ENCODE data around the gene FST.

The FST gene

GRCh38 chr5:53446908-53447307 is 33.5 kb upstream of the FST start:
- H3K27ac ChIP-seq (ENCODE audit: insufficient read depth, low read depth, low read length, poor library complexity, severe bottlenecking), result no peak overlapping the region
- WGBS, 2 experiments, result 88 to 93% methylated on average over 2 of the region's 2 CpGs
- H3K27me3 ChIP-seq (ENCODE audit: control insufficient read depth, insufficient read depth, low read length, poor library complexity, severe bottlenecking), result no peaks in the 10 kb centered on the region
- no peaks in the 10 kb centered on the region for H3K36me3 ChIP-seq (ENCODE audit: control insufficient read depth, insufficient read depth, low read length)
- no peaks in the 10 kb centered on the region for H3K4me1 ChIP-seq (ENCODE audit: control insufficient read depth, insufficient read depth, low read length)
- H3K4me3 ChIP-seq (ENCODE audit: insufficient read depth, low read depth, low read length), result no peak overlapping the region
- H3K9me3 ChIP-seq (ENCODE audit: control insufficient read depth, low read length), result no peaks in the 10 kb centered on the region

GRCh38 chr5:53448851-53449250 is 31.6 kb upstream of the FST start:
- Histone ChIP-seq H3K27me3 (ENCODE audit: control insufficient read depth, insufficient read depth, low read length, poor library complexity, severe bottlenecking) (no peaks in the 10 kb centered on the region), H3K4me3 (ENCODE audit: insufficient read depth, low read depth, low read length) (no peak overlapping the region), H3K4me1 (ENCODE audit: control insufficient read depth, insufficient read depth, low read length) (no peaks in the 10 kb centered on the region), H3K9me3 (ENCODE audit: control insufficient read depth, low read length) (no peaks in the 10 kb centered on the region), H3K27ac (ENCODE audit: insufficient read depth, low read depth, low read length, poor library complexity, severe bottlenecking) (no peak overlapping the region), H3K36me3 (ENCODE audit: control insufficient read depth, insufficient read depth, low read length) (no peaks in the 10 kb centered on the region)
- WGBS, 2 experiments, result no CpG with 5 or more reads among the region's 1 CpG

- H3K9me3 ChIP-seq (ENCODE audit: control insufficient read depth, low read length), result no peaks in the 10 kb centered on the region
- H3K36me3 ChIP-seq (ENCODE audit: control insufficient read depth, insufficient read depth, low read length), result no peaks in the 10 kb centered on the region
- no peak overlapping the region for H3K4me3 ChIP-seq (ENCODE audit: insufficient read depth, low read depth, low read length)
- H3K27me3 ChIP-seq (ENCODE audit: control insufficient read depth, insufficient read depth, low read length, poor library complexity, severe bottlenecking), result no peaks in the 10 kb centered on the region
- no peaks in the 10 kb centered on the region for H3K4me1 ChIP-seq (ENCODE audit: control insufficient read depth, insufficient read depth, low read length)
- H3K27ac ChIP-seq (ENCODE audit: insufficient read depth, low read depth, low read length, poor library complexity, severe bottlenecking), result no peak overlapping the region
- WGBS, 2 experiments, result 48 to 61% methylated on average over 1 of the region's 1 CpG
Observed at GRCh38 chr5:53453898-53454718, 26.3 kb upstream of the FST start.

GRCh38 chr5:53454719-53455000 is 25.8 kb upstream of the FST start:
- H3K9me3 ChIP-seq (ENCODE audit: control insufficient read depth, low read length), result no peaks in the 10 kb centered on the region
- no peak overlapping the region for H3K27ac ChIP-seq (ENCODE audit: insufficient read depth, low read depth, low read length, poor library complexity, severe bottlenecking)
- H3K36me3 ChIP-seq (ENCODE audit: control insufficient read depth, insufficient read depth, low read length), result no peaks in the 10 kb centered on the region
- no peaks in the 10 kb centered on the region for H3K27me3 ChIP-seq (ENCODE audit: control insufficient read depth, insufficient read depth, low read length, poor library complexity, severe bottlenecking)
- no CpG with 5 or more reads among the region's 1 CpG for WGBS, 2 experiments
- H3K4me1 ChIP-seq (ENCODE audit: control insufficient read depth, insufficient read depth, low read length), result no peaks in the 10 kb centered on the region
- H3K4me3 ChIP-seq (ENCODE audit: insufficient read depth, low read depth, low read length), result no peak overlapping the region

- no peaks in the 10 kb centered on the region for H3K9me3 ChIP-seq (ENCODE audit: control insufficient read depth, low read length)
- no peaks in the 10 kb centered on the region for H3K27me3 ChIP-seq (ENCODE audit: control insufficient read depth, insufficient read depth, low read length, poor library complexity, severe bottlenecking)
- no peak overlapping the region for H3K4me3 ChIP-seq (ENCODE audit: insufficient read depth, low read depth, low read length)
- H3K36me3 ChIP-seq (ENCODE audit: control insufficient read depth, insufficient read depth, low read length), result no peaks in the 10 kb centered on the region
- 80 to 86% methylated on average over 2 of the region's 2 CpGs for WGBS, 2 experiments
- no peaks in the 10 kb centered on the region for H3K4me1 ChIP-seq (ENCODE audit: control insufficient read depth, insufficient read depth, low read length)
- H3K27ac ChIP-seq (ENCODE audit: insufficient read depth, low read depth, low read length, poor library complexity, severe bottlenecking), result no peak overlapping the region
Observed at GRCh38 chr5:53456366-53456765, 24.1 kb upstream of the FST start.

- H3K4me3 ChIP-seq (ENCODE audit: insufficient read depth, low read depth, low read length), result no peak overlapping the region
- WGBS, 2 experiments, result 99 to 100% methylated on average over 2 of the region's 2 CpGs
- no peaks in the 10 kb centered on the region for H3K9me3 ChIP-seq (ENCODE audit: control insufficient read depth, low read length)
- H3K27ac ChIP-seq (ENCODE audit: insufficient read depth, low read depth, low read length, poor library complexity, severe bottlenecking), result no peak overlapping the region
- H3K4me1 ChIP-seq (ENCODE audit: control insufficient read depth, insufficient read depth, low read length), result no peaks in the 10 kb centered on the region
- no peaks in the 10 kb centered on the region for H3K36me3 ChIP-seq (ENCODE audit: control insufficient read depth, insufficient read depth, low read length)
- H3K27me3 ChIP-seq (ENCODE audit: control insufficient read depth, insufficient read depth, low read length, poor library complexity, severe bottlenecking), result no peaks in the 10 kb centered on the region
Observed at GRCh38 chr5:53463909-53464621, 16.4 kb upstream of the FST start.

GRCh38 chr5:53464722-53465121 is 15.7 kb upstream of the FST start:
- no peak overlapping the region for H3K27ac ChIP-seq (ENCODE audit: insufficient read depth, low read depth, low read length, poor library complexity, severe bottlenecking)
- no peaks in the 10 kb centered on the region for H3K9me3 ChIP-seq (ENCODE audit: control insufficient read depth, low read length)
- no peaks in the 10 kb centered on the region for H3K4me1 ChIP-seq (ENCODE audit: control insufficient read depth, insufficient read depth, low read length)
- no peak overlapping the region for H3K4me3 ChIP-seq (ENCODE audit: insufficient read depth, low read depth, low read length)
- WGBS, 2 experiments, result 87 to 90% methylated on average over 3 of the region's 3 CpGs
- H3K27me3 ChIP-seq (ENCODE audit: control insufficient read depth, insufficient read depth, low read length, poor library complexity, severe bottlenecking), result no peaks in the 10 kb centered on the region
- H3K36me3 ChIP-seq (ENCODE audit: control insufficient read depth, insufficient read depth, low read length), result no peaks in the 10 kb centered on the region

GRCh38 chr5:53469946-53470687 is 10.3 kb upstream of the FST start:
- H3K4me1 ChIP-seq (ENCODE audit: control insufficient read depth, insufficient read depth, low read length), result no peaks in the 10 kb centered on the region
- 96 to 100% methylated on average over 2 of the region's 2 CpGs for WGBS, 2 experiments

GRCh38 chr5:53472279-53472678 is 8.2 kb upstream of the FST start:
- WGBS, 2 experiments, result 100% methylated on average over 1 of the region's 1 CpG
- no peaks in the 10 kb centered on the region for H3K9me3 ChIP-seq (ENCODE audit: control insufficient read depth, low read length)

More at GRCh38 chr5:53469946-53470687, 10.3 kb upstream of the FST start:
- Histone ChIP-seq H3K9me3 (ENCODE audit: control insufficient read depth, low read length) (no peaks in the 10 kb centered on the region), H3K36me3 (ENCODE audit: control insufficient read depth, insufficient read depth, low read length) (no peaks in the 10 kb centered on the region), H3K27ac (ENCODE audit: insufficient read depth, low read depth, low read length, poor library complexity, severe bottlenecking) (no peak overlapping the region), H3K4me3 (ENCODE audit: insufficient read depth, low read depth, low read length) (no peak overlapping the region), H3K27me3 (ENCODE audit: control insufficient read depth, insufficient read depth, low read length, poor library complexity, severe bottlenecking) (no peaks in the 10 kb centered on the region)

More at GRCh38 chr5:53472279-53472678, 8.2 kb upstream of the FST start:
- no peaks in the 10 kb centered on the region for H3K4me1 ChIP-seq (ENCODE audit: control insufficient read depth, insufficient read depth, low read length)
- H3K36me3 ChIP-seq (ENCODE audit: control insufficient read depth, insufficient read depth, low read length), result no peaks in the 10 kb centered on the region
- H3K4me3 ChIP-seq (ENCODE audit: insufficient read depth, low read depth, low read length), result no peak overlapping the region
- no peak overlapping the region for H3K27ac ChIP-seq (ENCODE audit: insufficient read depth, low read depth, low read length, poor library complexity, severe bottlenecking)
- H3K27me3 ChIP-seq (ENCODE audit: control insufficient read depth, insufficient read depth, low read length, poor library complexity, severe bottlenecking), result no peaks in the 10 kb centered on the region

Data from ectodermal cell (in vitro differentiated cells).